Stimulated activated CD4-positive, alpha-beta T cell treated with anti-CD3 and anti-CD28 coated beads, Interleukin-4, amount 100 ng/mL, for 4 hours (primary cell): ENCODE data around the gene UBA1.

Experiments used
- DNase-seq, 2 experiments: peaks; one replicate each; pipeline ENCODE4 v3.0.0-alpha.2; 2020

Gene UBA1

GRCh38 chrX:47190445-47191269 is 3.0 kb upstream of the UBA1 start:
- DNase-seq, result peak; percentile 71 to 82

- DNase-seq, result peak; percentile 42 to 65
These were observed 2.3 kb upstream of the UBA1 start for GRCh38 chrX:47191331-47191730.

GRCh38 chrX:47191806-47192401 is 1.7 kb upstream of the UBA1 start:
- DNase-seq, result no peak

- no peak for DNase-seq
These were observed 662 bp downstream of the UBA1 start for GRCh38 chrX:47194194-47194787.

GRCh38 chrX:47196098-47196497 is 2.5 kb downstream of the UBA1 start:
- DNase-seq, result no peak

GRCh38 chrX:47197526-47197925 is 3.9 kb downstream of the UBA1 start:
- DNase-seq, result no peak

GRCh38 chrX:47198026-47198686 is 4.5 kb downstream of the UBA1 start:
- DNase-seq, result no peak

GRCh38 chrX:47198687-47199080 is 5.1 kb downstream of the UBA1 start:
- no peak for DNase-seq

- no peak for DNase-seq
These were observed 5.7 kb downstream of the UBA1 start for GRCh38 chrX:47199286-47199685.

GRCh38 chrX:47200385-47201150 is 6.9 kb downstream of the UBA1 start:
- DNase-seq, result no peak

GRCh38 chrX:47201345-47201944 is 7.8 kb downstream of the UBA1 start:
- no peak for DNase-seq

- no peak for DNase-seq
These were observed 8.7 kb downstream of the UBA1 start for GRCh38 chrX:47202316-47202715.

GRCh38 chrX:47202877-47203276 is 9.2 kb downstream of the UBA1 start:
- no peak for DNase-seq

GRCh38 chrX:47204970-47205369 is 11.3 kb downstream of the UBA1 start:
- no peak for DNase-seq

GRCh38 chrX:47206316-47206715 is 12.7 kb downstream of the UBA1 start:
- DNase-seq, result no peak

- DNase-seq, result no peak
These were observed 14.5 kb downstream of the UBA1 start for GRCh38 chrX:47208108-47208507.

- no peak for DNase-seq
These were observed 16.0 kb downstream of the UBA1 start for GRCh38 chrX:47209508-47210238.

- no peak for DNase-seq
These were observed 17.2 kb downstream of the UBA1 start for GRCh38 chrX:47210661-47211425.

GRCh38 chrX:47212381-47213293 is 19.0 kb downstream of the UBA1 start:
- DNase-seq, result no peak
